Measurements from ENCODE around the gene ODF4.
"Not testable (repeated sequence)": the region's sequence is repeated elsewhere in the genome, so short reads cannot be mapped to it uniquely, and the experiment has no call there.

Gene ODF4

GRCh38 chr17:8369944-8370343 lies 30.3 kb downstream of the ODF4 start:
- DNase-seq = no peak

- no peak for DNase-seq
Observed at GRCh38 chr17:8371786-8372185, 32.1 kb downstream of the ODF4 start.

- DNase-seq = no peak
Observed at GRCh38 chr17:8372422-8372821, 32.8 kb downstream of the ODF4 start.

GRCh38 chr17:8373856-8374255 lies 34.2 kb downstream of the ODF4 start:
- DNase-seq = not testable (repeated sequence)

GRCh38 chr17:8375738-8376259 lies 36.2 kb downstream of the ODF4 start:
- peak in 1 of 2 experiments; percentile 4 for DNase-seq

GRCh38 chr17:8376271-8377067 lies 36.8 kb downstream of the ODF4 start, which contains the start of gene KRABD2:
TSS of gene KRABD2 (minus strand) at chr17:8376704.
- DNase-seq = peak; percentile 38 to 89

- DNase-seq = no peak
Observed at GRCh38 chr17:8377422-8377821, 37.8 kb downstream of the ODF4 start.

- DNase-seq = not testable (repeated sequence)
Observed at GRCh38 chr17:8378117-8378516, 38.5 kb downstream of the ODF4 start.

- DNase-seq = no peak
Observed at GRCh38 chr17:8380049-8380448, 40.4 kb downstream of the ODF4 start.

- no peak for DNase-seq
Observed at GRCh38 chr17:8382052-8382879, 42.6 kb downstream of the ODF4 start.

- DNase-seq = no peak
Observed at GRCh38 chr17:8382880-8383142, 43.2 kb downstream of the ODF4 start.

- DNase-seq = peak; percentile 96 to 97
Observed at GRCh38 chr17:8383143-8383822, 43.6 kb downstream of the ODF4 start, which contains the start of gene RPL26. TSS of gene RPL26 (minus strand) at chr17:8383193. CDS start at chr17:8382310, 883 bp downstream.

- no peak for DNase-seq
Observed at GRCh38 chr17:8384801-8385378, 45.2 kb downstream of the ODF4 start.

- DNase-seq = no peak
Observed at GRCh38 chr17:8386841-8387240, 47.2 kb downstream of the ODF4 start.

- DNase-seq = no peak
Observed at GRCh38 chr17:8387914-8388651, 48.4 kb downstream of the ODF4 start.

- no peak for DNase-seq
Observed at GRCh38 chr17:8391711-8392110, 52.1 kb downstream of the ODF4 start.

- no peak for DNase-seq
Observed at GRCh38 chr17:8392274-8392673, 52.6 kb downstream of the ODF4 start.

GRCh38 chr17:8392674-8393469 lies 53.2 kb downstream of the ODF4 start:
- no peak for DNase-seq

GRCh38 chr17:8393470-8394231 lies 54.0 kb downstream of the ODF4 start:
- DNase-seq = no peak

GRCh38 chr17:8394497-8394896 lies 54.9 kb downstream of the ODF4 start:
- not testable (repeated sequence) for DNase-seq
